T-helper 17 cell (primary cell): ENCODE results near the gene KCND3. TPM values are rescaled to one million over a fixed set of nuclear protein-coding genes. Genes with fewer than 3 reads are reported as not detected.
"Not testable (repeated sequence)": the region's sequence is repeated elsewhere in the genome, so short reads cannot be mapped to it uniquely, and the experiment has no call there.

Experiments
- ATAC-seq: fragments of 150-1000 bp; cut with Tn5 transposase; 2 replicates; pipeline ENCODE4 v1.10.0; 2021; ENCODE audit warnings: mild to moderate bottlenecking, moderate library complexity
- DNase-seq, 3 donors: peaks; one replicate each; pipeline versions ENCODE4 v3.0.0 to v3.0.0-alpha.2; 2020 to 2021
- H3K9me3 ChIP-seq: one replicate; pipeline ENCODE4 v1.7.0; 2013; ENCODE audit warnings: low read length, mild to moderate bottlenecking; ENCODE audit not compliant: control insufficient read depth, poor library complexity, severe bottlenecking
- H3K27ac Mint-ChIP-seq: one replicate; pipeline ENCODE4 v1.8.0; 2022; ENCODE audit warnings: mild to moderate bottlenecking, moderate library complexity, mixed read lengths
- H3K27me3 Mint-ChIP-seq: one replicate; pipeline ENCODE4 v1.8.0; 2022; ENCODE audit warnings: mixed read lengths
- H3K36me3 Mint-ChIP-seq: one replicate; pipeline ENCODE4 v1.8.0; 2022; ENCODE audit warnings: low read depth, mixed read lengths
- H3K4me1 Mint-ChIP-seq: one replicate; pipeline ENCODE4 v1.8.0; 2022; ENCODE audit warnings: mild to moderate bottlenecking, mixed read lengths
- H3K4me3 Mint-ChIP-seq: one replicate; pipeline ENCODE4 v1.8.0; 2022; ENCODE audit warnings: mild to moderate bottlenecking, moderate library complexity, mixed read lengths
- total RNA-seq, 4 donors: library from RNA in 2 of 4; stranded (reverse) in 2 of 4; gene quantifications; one replicate each; pipeline ENCODE4 v1.2.3 and lab custom pipeline; 2022 to 2026

The KCND3 gene
- total RNA-seq, 2 donors from 2014 or later: 0.12 to 2.2 TPM

DNA sequence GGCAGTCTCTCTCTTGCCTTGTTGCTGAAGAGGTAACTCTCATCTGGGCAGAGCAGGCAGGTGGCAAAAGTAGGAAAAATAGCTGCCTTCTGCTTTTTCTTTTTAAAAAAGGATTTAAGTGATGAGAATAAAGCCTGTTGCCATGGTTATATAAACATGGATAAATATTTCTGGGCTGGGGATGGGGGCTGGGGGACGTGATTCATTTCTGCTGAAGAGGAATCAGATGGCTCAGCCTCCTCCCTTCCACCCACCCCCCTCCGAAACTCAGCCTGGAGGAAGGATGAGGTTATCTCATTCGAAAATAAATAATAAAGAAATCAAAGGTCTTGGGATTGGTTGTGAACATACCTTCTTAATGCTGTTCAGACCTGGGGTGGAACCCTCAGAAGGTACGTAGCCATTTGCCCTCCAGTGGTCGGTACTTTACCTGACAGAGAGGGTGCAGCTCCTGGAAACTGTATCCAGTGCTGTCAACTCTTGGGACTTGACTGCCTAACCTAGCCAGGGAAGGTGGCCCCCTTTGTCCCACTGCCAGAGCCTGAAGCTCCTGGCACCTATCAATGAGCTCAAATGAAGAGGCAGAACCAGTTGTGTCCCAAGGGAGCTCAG lies 246.4 kb downstream of the KCND3 start:
- Mint-ChIP-seq H3K27me3 (peaks cover 15% of the 10 kb centered on the region), H3K4me1 (peaks cover 17% of the 10 kb centered on the region)

DNA sequence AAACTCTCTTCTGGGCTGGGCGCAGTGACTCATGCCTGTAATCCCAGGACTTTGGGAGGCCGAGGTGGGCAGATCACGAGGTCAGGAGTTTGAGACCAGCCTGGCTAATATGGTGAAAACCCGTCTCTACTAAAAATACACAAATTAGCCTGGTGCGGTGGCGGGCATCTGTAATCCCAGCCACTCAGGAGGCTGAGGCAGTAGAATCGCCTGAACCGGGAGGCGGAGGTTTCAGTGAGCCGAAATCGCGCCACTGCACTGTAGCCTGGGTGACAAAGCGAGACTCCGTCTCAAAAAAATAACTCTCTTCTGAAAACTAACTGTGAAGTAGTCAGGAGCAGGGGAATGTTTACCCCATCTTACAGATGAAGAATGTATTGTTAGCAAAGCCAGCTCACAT lies 247.2 kb downstream of the KCND3 start:
- ATAC-seq, H3K9me3 ChIP-seq, H3K36me3 Mint-ChIP-seq, H3K4me3 Mint-ChIP-seq, DNase-seq, H3K27ac Mint-ChIP-seq: not testable (repeated sequence)
- Mint-ChIP-seq H3K4me1 (peaks cover 21% of the 10 kb centered on the region), H3K27me3 (peaks cover 22% of the 10 kb centered on the region)

More for the DNA sequence above, 246.4 kb downstream of the KCND3 start:
- Mint-ChIP-seq H3K27ac (no peak overlapping the region), H3K36me3 (peaks cover 3% of the 10 kb centered on the region), H3K4me3 (no peak overlapping the region)
- H3K9me3 ChIP-seq: no peaks in the 10 kb centered on the region
- ATAC-seq: no peak
- DNase-seq: no peak

DNA sequence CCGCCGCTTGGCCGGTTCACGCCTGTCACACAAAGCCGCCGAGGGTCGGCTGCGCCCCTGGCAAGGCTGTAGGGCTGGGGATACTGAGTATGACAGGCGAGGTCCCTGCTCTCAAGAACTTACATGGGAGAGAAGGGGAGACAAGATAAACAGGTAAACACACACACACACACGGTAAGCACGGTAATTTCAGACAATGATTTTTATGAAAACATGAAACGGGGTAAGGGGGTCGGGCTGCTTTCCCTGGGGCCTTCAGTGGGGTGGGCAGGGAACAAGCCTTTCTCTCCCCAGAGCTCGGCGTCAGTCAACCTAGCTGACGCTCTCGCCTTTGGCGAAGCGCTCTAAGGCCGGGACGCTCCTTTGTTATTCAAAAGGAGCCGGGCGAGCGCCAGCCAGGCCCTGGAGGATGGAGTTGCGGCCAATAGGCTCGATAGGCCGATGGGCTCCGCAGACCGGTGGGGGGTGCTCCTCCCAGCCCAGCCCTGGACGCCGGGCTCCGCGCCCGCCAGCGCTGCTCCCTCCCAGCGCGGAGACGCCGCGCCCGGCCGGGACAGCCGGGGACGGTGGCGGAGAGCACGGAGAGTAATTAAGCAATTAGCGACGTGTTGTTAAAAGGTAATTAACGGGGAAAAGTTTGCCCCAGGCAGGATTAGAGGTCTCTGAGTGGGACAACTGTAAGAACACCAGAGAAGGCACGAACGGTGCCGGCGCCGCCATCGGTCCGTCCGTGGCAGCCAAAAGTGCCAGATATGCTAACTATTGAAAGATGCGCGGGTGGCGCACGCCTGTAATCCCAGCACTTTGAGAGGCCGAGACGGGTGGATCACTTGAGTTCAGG lies 249.3 kb downstream of the KCND3 start:
- H3K9me3 ChIP-seq: no peaks in the 10 kb centered on the region
- H3K4me3 Mint-ChIP-seq: peak overlapping the region; percentile 96
- no peak for DNase-seq
- peaks cover 21% of the 10 kb centered on the region for H3K4me1 Mint-ChIP-seq
- peaks cover 24% of the 10 kb centered on the region for H3K27me3 Mint-ChIP-seq
- peak; percentile 24 for ATAC-seq
- H3K27ac Mint-ChIP-seq: peak overlapping the region; percentile 63
- peaks cover 3% of the 10 kb centered on the region for H3K36me3 Mint-ChIP-seq

DNA sequence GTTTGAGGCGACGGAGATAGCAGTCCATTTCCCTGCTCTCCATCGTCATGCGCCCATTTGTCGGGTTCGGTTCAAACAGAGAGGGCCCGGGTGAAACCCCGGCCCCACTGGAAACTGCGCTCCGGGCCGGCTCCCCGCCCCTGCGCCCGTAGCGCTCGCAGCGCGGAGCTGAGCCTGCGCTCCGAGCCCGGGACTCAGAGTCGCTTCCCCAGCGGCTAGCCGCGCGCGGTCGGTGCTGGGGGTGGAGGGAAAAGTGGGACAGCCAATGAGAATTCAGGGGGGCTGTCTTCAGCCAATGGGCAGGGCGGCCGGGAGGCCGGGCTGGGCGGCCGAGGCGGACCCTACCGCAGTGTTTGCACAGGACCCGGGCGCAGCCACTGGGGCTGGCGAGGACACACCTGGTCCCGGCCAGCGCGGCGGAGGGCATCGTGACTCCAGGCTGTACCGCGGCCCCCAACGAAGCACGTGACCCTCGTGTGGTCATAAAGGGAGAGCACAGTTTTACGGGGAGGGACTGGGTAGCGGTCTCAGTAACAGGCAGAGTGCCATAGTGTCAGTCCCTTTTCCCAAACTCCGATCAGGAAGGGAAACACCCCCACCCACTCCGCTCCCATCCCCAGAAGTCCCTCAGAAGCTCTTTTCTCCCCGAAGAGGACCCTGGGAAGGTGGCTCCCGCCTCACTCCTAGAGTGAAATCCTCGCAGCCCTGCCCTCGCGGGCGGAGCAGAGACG lies 250.1 kb downstream of the KCND3 start, which contains the start of gene INKA2:
INKA2 (minus strand) TSS at position 202 of the 731 bp plus-strand sequence; CDS start at position 49, 153 bp downstream.
- peak; percentile 72 for ATAC-seq
- Mint-ChIP-seq H3K36me3 (peaks cover 3% of the 10 kb centered on the region), H3K27me3 (peaks cover 24% of the 10 kb centered on the region)

DNA sequence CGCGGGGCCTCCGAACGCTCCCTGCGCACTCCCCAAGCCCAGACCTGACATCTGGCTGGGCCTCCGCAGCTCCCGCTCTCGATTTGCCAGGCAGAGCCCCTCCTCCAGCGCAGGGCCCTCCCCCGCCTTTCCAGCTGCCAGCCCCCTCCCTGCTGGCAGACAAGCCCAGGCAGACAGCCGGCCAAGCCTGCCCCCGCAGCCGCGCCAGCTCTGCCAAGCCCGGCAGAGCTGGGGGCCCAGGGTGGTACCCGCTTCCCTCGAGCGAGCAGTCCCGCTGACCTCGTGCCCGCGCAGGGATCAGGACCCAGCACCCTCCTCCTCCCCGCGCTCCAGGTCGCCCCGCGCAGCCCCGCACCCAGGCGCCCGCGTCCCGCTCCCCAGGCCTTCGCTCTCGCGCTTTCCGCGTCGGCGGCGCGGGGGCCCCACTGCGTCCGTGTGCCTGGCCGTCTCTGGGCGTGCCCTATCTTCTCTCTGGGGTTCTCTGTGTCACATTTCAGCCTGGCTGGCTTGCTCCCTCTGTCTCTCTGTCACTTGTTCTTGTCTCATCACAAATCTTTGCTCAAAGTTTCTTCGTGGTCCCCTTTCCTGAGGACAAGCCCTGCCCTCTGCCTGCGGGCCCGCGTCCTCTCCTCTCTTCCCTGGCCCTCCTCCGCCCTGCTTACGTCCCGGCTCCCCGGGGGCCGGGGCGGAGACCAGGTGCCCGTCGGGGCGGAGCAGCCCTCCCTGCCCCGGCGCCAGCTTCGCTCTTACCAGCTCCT lies 250.9 kb downstream of the KCND3 start:
- peak; percentile 34 to 52 (median 37) for DNase-seq
- Mint-ChIP-seq H3K27me3 (peaks cover 24% of the 10 kb centered on the region), H3K36me3 (peaks cover 3% of the 10 kb centered on the region), H3K4me3 (peak overlapping the region; percentile 96), H3K4me1 (peaks cover 21% of the 10 kb centered on the region), H3K27ac (peak overlapping the region; percentile 9)
- peak; percentile 59 for ATAC-seq
- no peaks in the 10 kb centered on the region for H3K9me3 ChIP-seq

More for the DNA sequence above, 250.1 kb downstream of the KCND3 start, which contains the start of gene INKA2:
- H3K4me3 Mint-ChIP-seq: peak within 1 kb of the TSS; percentile 96
- H3K9me3 ChIP-seq: no peaks in the 10 kb centered on the region
- peaks cover 21% of the 10 kb centered on the region for H3K4me1 Mint-ChIP-seq
- DNase-seq: peak; percentile 39 to 57 (median 50)
- H3K27ac Mint-ChIP-seq: peak within 1 kb of the TSS; percentile 63

DNA sequence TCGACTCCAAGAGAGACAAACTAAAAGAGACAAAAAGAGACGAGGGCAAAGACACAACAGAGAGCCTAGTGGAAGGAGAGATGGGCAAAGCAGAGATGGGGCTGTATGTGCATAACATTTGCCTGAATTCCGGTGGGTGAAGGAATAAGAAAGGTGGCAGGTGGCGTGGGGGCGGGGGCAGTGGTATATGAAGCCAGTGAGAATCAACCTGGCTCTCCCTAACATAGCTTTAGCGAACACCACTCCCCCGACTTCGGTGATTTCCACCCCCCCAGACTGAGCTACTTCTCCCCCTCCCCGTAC lies 251.4 kb downstream of the KCND3 start:
- Mint-ChIP-seq H3K4me1 (peaks cover 25% of the 10 kb centered on the region), H3K27ac (peak overlapping the region; percentile 9), H3K4me3 (peak overlapping the region; percentile 96), H3K27me3 (peaks cover 24% of the 10 kb centered on the region), H3K36me3 (peaks cover 3% of the 10 kb centered on the region)
- H3K9me3 ChIP-seq: no peaks in the 10 kb centered on the region
- DNase-seq: no peak
- peak; percentile 59 for ATAC-seq

DNA sequence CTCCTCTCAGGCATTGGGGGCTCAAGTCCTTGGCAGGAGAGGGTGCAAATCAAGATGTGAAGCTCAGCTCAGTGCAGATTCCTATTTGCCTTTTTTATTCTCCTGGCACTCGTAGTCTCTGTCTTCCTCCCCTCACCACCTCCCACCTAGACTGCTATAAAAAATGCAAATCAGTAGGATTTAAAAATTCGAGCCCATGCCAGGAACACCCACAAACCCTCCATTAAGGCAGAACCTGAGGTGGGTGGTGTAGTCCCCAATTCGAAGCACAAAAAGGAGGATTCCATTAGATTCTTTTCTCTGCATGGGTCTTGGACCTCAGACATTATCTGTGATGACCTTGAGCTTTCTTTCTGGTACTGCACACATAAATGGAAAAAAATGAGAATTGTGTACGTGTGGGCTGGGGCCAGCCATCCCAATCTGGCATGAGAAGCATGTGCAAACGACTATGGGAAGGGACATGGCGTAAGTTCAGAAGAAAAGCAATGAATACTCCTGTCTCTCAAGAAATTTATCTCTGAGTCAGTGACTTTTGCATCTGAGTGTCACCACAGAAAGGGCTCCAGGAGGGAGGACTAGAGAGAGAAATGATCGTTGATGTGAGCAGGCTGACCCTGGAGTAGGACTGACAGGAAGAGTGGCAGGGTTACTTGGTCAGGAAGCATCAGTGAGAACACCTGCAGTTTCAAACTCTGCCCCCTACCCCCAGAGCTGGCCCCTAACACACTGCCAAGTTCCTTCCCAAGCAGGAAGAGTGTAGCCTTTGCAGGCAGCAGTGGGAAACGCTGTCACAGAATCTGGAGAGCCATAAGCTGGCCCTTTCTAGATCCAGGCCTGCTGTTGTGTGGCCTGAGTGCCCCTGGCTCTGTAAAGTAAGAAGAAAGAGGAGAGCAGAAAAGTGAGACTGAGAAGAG lies 252.0 kb downstream of the KCND3 start:
- H3K27ac Mint-ChIP-seq: no peak overlapping the region
- no peak for DNase-seq

DNA sequence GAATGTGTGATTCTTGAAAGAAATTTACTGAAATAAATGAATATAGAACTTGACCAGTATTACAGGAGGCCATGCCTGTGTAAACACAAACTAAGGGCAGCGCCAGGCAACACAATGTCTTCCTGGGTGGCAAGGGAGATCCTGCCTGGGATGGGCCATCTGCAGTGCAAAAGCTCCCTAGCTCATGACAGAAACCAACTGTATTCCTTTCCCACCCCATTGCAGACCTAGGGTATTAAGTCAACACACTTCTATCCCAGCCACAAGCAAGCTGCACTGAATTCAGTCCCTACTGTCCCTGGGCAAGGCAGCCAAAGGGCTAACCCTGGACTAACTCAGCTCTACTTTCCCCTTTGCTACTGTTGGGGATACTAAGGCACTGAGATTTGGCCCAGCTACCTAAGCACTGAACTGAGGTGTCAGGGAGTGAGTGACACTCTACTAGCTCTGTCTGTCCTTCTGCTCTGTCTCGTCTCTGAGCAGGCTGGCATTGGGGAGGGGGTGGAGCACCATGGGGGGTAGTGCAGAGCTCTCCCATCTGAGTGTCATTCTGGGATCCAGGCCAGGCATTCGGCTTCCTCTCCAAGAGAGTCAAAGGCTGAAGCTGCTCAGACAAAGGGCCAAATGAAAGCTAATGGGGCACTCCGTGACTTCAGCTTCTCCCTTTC lies 252.8 kb downstream of the KCND3 start:
- DNase-seq (no peak), ATAC-seq (no peak)
- peaks cover 20% of the 10 kb centered on the region for H3K27me3 Mint-ChIP-seq
- H3K27ac Mint-ChIP-seq: no peak overlapping the region
- H3K4me1 Mint-ChIP-seq: peaks cover 27% of the 10 kb centered on the region
- H3K4me3 Mint-ChIP-seq: no peak overlapping the region
- H3K36me3 Mint-ChIP-seq: peaks cover 3% of the 10 kb centered on the region
- H3K9me3 ChIP-seq: no peaks in the 10 kb centered on the region

More for the DNA sequence above, 252.0 kb downstream of the KCND3 start:
- Mint-ChIP-seq H3K4me1 (peaks cover 27% of the 10 kb centered on the region), H3K27me3 (peaks cover 23% of the 10 kb centered on the region), H3K36me3 (peaks cover 3% of the 10 kb centered on the region), H3K4me3 (peak overlapping the region; percentile 96)
- no peaks in the 10 kb centered on the region for H3K9me3 ChIP-seq
- no peak for ATAC-seq

DNA sequence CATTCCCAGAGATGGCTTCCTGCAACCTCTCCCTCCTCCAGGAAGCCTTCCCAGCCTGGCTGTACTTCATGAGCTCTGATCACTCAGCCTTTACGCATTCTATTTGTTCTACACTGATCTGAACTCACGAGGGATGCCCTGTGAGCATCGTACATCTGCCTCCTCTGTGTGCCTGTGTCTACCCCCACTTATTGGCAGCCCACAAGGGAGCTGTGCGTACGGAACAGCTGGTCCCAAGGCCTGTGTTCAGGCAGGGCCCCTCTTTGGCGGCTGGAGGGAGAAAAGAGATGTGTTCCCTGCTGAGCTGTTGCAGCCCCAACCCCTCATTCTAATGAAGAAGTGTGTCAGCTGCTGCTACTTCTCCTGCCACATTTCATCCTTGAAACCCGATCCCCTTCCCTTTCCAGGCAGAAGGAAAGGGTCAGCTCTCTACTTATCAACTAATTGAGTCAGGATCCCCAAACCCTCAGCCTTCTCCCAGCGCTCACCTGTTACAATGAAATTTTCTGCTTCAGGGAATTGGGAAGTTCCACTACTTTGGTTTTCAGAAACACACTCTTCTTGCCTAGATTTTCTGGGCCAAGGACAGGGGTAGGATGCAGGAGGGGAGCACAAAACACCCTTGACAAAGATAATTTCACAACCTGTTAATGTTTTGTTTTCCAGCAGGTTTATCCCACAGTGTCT lies 253.5 kb downstream of the KCND3 start:
- no peaks in the 10 kb centered on the region for H3K9me3 ChIP-seq
- Mint-ChIP-seq H3K27me3 (peaks cover 17% of the 10 kb centered on the region), H3K27ac (no peak overlapping the region), H3K4me3 (no peak overlapping the region), H3K36me3 (peaks cover 3% of the 10 kb centered on the region), H3K4me1 (peaks cover 26% of the 10 kb centered on the region)
- no peak for ATAC-seq
- DNase-seq: no peak

DNA sequence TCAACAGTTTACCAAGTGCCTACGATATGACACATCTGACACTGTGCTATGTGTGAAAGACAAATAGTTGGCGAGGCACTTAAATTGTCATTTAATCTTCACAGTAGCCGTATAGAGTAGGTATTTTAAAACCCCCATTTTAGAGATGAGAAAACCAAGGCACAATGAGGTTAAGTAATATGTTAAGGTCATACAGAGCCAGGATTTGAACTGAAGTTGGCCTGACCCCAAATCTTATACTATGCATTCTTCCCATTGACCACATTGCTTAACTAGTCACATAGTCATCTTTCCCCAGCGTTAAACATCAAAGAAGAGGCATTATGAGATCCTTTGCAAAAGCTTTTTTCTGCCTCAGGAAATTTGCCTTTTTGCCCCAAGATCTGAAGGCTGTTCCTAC lies 254.1 kb downstream of the KCND3 start:
- ATAC-seq: no peak
- Mint-ChIP-seq H3K4me3 (no peak overlapping the region), H3K27ac (no peak overlapping the region), H3K27me3 (peaks cover 15% of the 10 kb centered on the region), H3K4me1 (peaks cover 24% of the 10 kb centered on the region), H3K36me3 (peaks cover 6% of the 10 kb centered on the region)
- DNase-seq: no peak
- H3K9me3 ChIP-seq: no peaks in the 10 kb centered on the region

DNA sequence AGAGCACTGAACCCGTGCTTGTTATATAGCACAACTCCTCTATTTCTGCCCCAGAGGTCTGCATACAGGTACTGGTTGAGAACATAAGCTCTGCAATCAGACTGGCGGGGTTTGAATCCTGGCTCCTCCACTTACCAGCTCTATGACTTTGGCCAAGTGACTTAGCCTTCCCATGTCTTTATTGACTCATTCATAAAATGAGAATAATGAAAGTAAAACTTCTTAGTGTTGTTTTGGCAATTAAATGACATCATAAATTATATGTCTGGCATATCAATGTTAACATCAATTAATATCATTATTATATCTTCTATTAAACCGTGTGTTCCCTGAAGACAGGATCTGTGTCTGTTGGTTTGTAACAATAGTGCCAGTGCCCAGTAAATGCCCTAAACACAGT lies 254.6 kb downstream of the KCND3 start:
- no peaks in the 10 kb centered on the region for H3K9me3 ChIP-seq
- ATAC-seq: no peak
- no peak for DNase-seq
- H3K27me3 Mint-ChIP-seq: peaks cover 13% of the 10 kb centered on the region
- no peak overlapping the region for H3K27ac Mint-ChIP-seq
- peaks cover 8% of the 10 kb centered on the region for H3K36me3 Mint-ChIP-seq
- no peak overlapping the region for H3K4me3 Mint-ChIP-seq
- H3K4me1 Mint-ChIP-seq: peaks cover 22% of the 10 kb centered on the region
